ENCODE measurements around the gene CGB2.
A peak's percentile ranks its signal among the peaks of the same experiment; 100 is the strongest.

Gene CGB2

GRCh38 chr19:49031642-49032301, at the start of gene CGB2:
Gene CGB2 (plus strand): TSS chr19:49031890. CDS start chr19:49032096, 206 bp downstream.
- DNase-seq: peak; percentile 78 to 79

GRCh38 chr19:48982280-48982679, 49.4 kb upstream of the CGB2 start:
- no peak for DNase-seq

- DNase-seq: no peak
Measured at GRCh38 chr19:48985711-48986110, 46.0 kb upstream of the CGB2 start.

- DNase-seq: no peak
Measured at GRCh38 chr19:48986211-48986610, 45.5 kb upstream of the CGB2 start.

GRCh38 chr19:48987323-48987722, 44.4 kb upstream of the CGB2 start:
- no peak for DNase-seq

GRCh38 chr19:48988286-48988685, 43.4 kb upstream of the CGB2 start:
- DNase-seq: no peak

- no peak for DNase-seq
Measured at GRCh38 chr19:48988860-48989259, 42.8 kb upstream of the CGB2 start.

- no peak for DNase-seq
Measured at GRCh38 chr19:48989701-48990291, 41.9 kb upstream of the CGB2 start.

GRCh38 chr19:48990400-48990799, 41.3 kb upstream of the CGB2 start:
- no peak for DNase-seq

GRCh38 chr19:48991011-48991609, 40.6 kb upstream of the CGB2 start:
- DNase-seq: no peak

GRCh38 chr19:48991873-48992580, 39.7 kb upstream of the CGB2 start:
- DNase-seq: no peak

- DNase-seq: no peak
Measured at GRCh38 chr19:48992581-48993174, 39.0 kb upstream of the CGB2 start.

- DNase-seq: peak; percentile 98 to 99
Measured at GRCh38 chr19:48993175-48994034, 38.3 kb upstream of the CGB2 start, which contains the start of the genes GYS1 and RUVBL2. Gene GYS1 (minus strand): TSS chr19:48993309. CDS start chr19:48993112, 197 bp downstream. Gene RUVBL2 (plus strand): TSS chr19:48993887. CDS start chr19:48993912, 25 bp downstream.

GRCh38 chr19:48994035-48994386, 37.7 kb upstream of the CGB2 start:
- DNase-seq: no peak

- DNase-seq: peak; percentile 70 to 79
Measured at GRCh38 chr19:48997972-48998371, 33.7 kb upstream of the CGB2 start.

- peak in 1 of 2 experiments; percentile 40 for DNase-seq
Measured at GRCh38 chr19:48999481-49000325, 32.0 kb upstream of the CGB2 start.

- DNase-seq: no peak
Measured at GRCh38 chr19:49004133-49004532, 27.6 kb upstream of the CGB2 start.

- DNase-seq: no peak
Measured at GRCh38 chr19:49004964-49005614, 26.6 kb upstream of the CGB2 start.

- no peak for DNase-seq
Measured at GRCh38 chr19:49006905-49007304, 24.8 kb upstream of the CGB2 start.

GRCh38 chr19:49009828-49010227, 21.9 kb upstream of the CGB2 start:
- no peak for DNase-seq

- DNase-seq: no peak
Measured at GRCh38 chr19:49010453-49010852, 21.2 kb upstream of the CGB2 start.

Measured in SHP77 (cell line).